A673 (cell line): ENCODE results near the gene YIPF1. TPM values are rescaled to one million over a fixed set of nuclear protein-coding genes. Genes with fewer than 3 reads are reported as not detected.

Source experiments
- BruUV-seq: library from RNA; stranded (reverse); fragments of 400-500 nt; replicated peaks from 2 replicates; lab custom pipeline; 2021; lab: Mats Ljungman, UMichigan
- CTCF ChIA-PET: fragments of 300-600 bp; sonication (Branson Sonifier 250); formaldehyde crosslinking; loops from one replicate; lab custom pipeline; 2022; ENCODE audit warnings: antibody characterized with exemption; lab: Charles Lee
- POLR2A ChIA-PET: fragments of 300-600 bp; sonication (Branson Sonifier 250); formaldehyde crosslinking; loops from one replicate; lab custom pipeline; 2022; ENCODE audit warnings: antibody characterized with exemption; ENCODE audit not compliant: low non-redundant PET; lab: Charles Lee
- DNase-seq: peaks from one replicate; pipeline ENCODE4 v3.0.0-alpha.2; 2015; ENCODE audit warnings: low spot score
- H3K27ac ChIP-seq: fragments of 200-600 bp; sonication (generic); 2 replicates; pipeline ENCODE4 v1.5.1; 2016; ENCODE audit warnings: mixed run types, low read depth, mild to moderate bottlenecking, mixed read lengths, antibody characterized with exemption, low read length; ENCODE audit not compliant: poor library complexity, severe bottlenecking
- H3K27me3 ChIP-seq: fragments of 200-600 bp; sonication (generic); replicated peaks from 2 replicates; pipeline ENCODE4 v1.6.1; 2017; ENCODE audit warnings: mixed run types, low read depth, mild to moderate bottlenecking, mixed read lengths, antibody characterized with exemption, low read length; ENCODE audit not compliant: insufficient read depth, poor library complexity
- H3K36me3 ChIP-seq: fragments of 200-600 bp; sonication (generic); 2 replicates; pipeline ENCODE4 v1.6.1; 2016; ENCODE audit warnings: mixed run types, mild to moderate bottlenecking, mixed read lengths, antibody characterized with exemption, low read length; ENCODE audit not compliant: insufficient read depth, poor library complexity, severe bottlenecking
- H3K4me1 ChIP-seq: fragments of 200-600 bp; sonication (generic); 2 replicates; pipeline ENCODE4 v1.6.1; 2017; ENCODE audit warnings: mixed run types, mild to moderate bottlenecking, mixed read lengths, antibody characterized with exemption, low read length; ENCODE audit not compliant: insufficient read depth, poor library complexity, severe bottlenecking
- H3K4me3 ChIP-seq: fragments of 200-600 bp; sonication (generic); 2 replicates; pipeline ENCODE4 v1.5.1; 2016; ENCODE audit warnings: low read depth, mixed run types, mild to moderate bottlenecking, mixed read lengths, low read length; ENCODE audit not compliant: poor library complexity, severe bottlenecking
- H3K9me3 ChIP-seq: fragments of 200-600 bp; sonication (generic); 2 replicates; pipeline ENCODE4 v1.6.1; 2016; ENCODE audit warnings: mixed run types, low read depth, mild to moderate bottlenecking, mixed read lengths, antibody characterized with exemption, low read length; ENCODE audit not compliant: poor library complexity, severe bottlenecking
- EZH2 ChIP-seq: fragments of 200-600 bp; sonication (generic); IDR thresholded peaks from 2 replicates; pipeline ENCODE4 v1.6.1; 2017; ENCODE audit warnings: borderline replicate concordance, low read depth, mild to moderate bottlenecking, mixed read lengths, antibody characterized with exemption, low read length; ENCODE audit not compliant: poor library complexity, severe bottlenecking
- intact Hi-C: fragments of 100-400 bp; cut with micrococcal nuclease; formaldehyde crosslinking; loops from one replicate; pipeline ENCODE4 v1.10.0; 2022; ENCODE audit not compliant: unreplicated experiment
- total RNA-seq: library from RNA; stranded (reverse); gene quantifications from 2 replicates; pipeline ENCODE4 v1.2.3, GENCODE V29; 2021
- TF ChIP-seq, protein P1 (sequence below): fragments of 300-800, 200-600 bp; sonication (generic); conservative IDR thresholded peaks from 2 replicates; pipeline ENCODE4 v1.5.1; 2017; ENCODE audit warnings: low read depth, mild to moderate bottlenecking, antibody characterized with exemption, low read length, moderate library complexity, mixed read lengths

YIPF1 gene
- total RNA-seq, 1 experiment from 2014 or later, result 8.5 TPM

DNA sequence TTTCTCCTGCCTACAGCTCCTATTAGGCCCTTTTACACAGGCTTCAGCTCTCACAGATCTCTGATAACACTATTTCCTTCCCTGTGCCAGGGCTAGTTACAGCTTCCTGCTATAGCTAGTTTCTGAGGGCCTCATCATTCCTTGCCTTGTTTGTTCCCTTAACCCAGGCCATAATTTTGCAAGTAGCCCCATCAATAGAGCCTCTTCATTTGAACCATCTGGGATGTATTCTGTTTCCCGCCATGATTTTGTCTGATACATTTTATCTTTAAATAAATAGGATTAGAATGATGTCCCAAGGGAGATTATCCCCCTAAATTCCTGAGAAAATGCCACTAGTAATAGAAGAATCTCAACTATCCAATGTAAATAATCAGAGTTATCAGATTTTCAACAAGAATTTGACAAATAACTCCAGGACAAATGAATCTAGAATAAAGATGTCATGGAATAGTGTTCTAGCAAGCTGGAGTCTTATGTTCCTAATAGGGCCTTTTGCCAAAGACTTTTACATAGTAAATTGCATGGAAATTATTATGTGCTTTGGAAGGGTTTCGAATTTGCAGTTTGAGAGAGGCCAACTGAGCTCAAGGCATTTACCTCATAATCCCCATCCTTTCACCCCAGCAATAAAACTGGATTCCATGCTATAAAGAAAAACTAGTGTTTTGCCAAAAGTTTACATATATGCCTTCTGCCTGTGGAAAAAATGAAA lies 39.8 kb upstream of the YIPF1 start:
- no peaks in the 10 kb centered on the region for H3K27me3 ChIP-seq
- intact Hi-C loops, result no loop called here
- H3K9me3 ChIP-seq, result peaks cover 1% of the 10 kb centered on the region
- BruUV-seq, result no TSS peak
- DNase-seq, result no peak
- H3K36me3 ChIP-seq, result peaks cover 14% of the 10 kb centered on the region
- CTCF ChIA-PET, result no interaction called here
- POLR2A ChIA-PET, result no interaction called here
- no peak overlapping the region for H3K4me3 ChIP-seq
- no peaks in the 10 kb centered on the region for H3K4me1 ChIP-seq
- H3K27ac ChIP-seq, result no peak overlapping the region
- no peak for TF ChIP-seq EZH2
- TF ChIP-seq, protein P1, sequence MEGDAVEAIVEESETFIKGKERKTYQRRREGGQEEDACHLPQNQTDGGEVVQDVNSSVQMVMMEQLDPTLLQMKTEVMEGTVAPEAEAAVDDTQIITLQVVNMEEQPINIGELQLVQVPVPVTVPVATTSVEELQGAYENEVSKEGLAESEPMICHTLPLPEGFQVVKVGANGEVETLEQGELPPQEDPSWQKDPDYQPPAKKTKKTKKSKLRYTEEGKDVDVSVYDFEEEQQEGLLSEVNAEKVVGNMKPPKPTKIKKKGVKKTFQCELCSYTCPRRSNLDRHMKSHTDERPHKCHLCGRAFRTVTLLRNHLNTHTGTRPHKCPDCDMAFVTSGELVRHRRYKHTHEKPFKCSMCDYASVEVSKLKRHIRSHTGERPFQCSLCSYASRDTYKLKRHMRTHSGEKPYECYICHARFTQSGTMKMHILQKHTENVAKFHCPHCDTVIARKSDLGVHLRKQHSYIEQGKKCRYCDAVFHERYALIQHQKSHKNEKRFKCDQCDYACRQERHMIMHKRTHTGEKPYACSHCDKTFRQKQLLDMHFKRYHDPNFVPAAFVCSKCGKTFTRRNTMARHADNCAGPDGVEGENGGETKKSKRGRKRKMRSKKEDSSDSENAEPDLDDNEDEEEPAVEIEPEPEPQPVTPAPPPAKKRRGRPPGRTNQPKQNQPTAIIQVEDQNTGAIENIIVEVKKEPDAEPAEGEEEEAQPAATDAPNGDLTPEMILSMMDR, result no peak

DNA sequence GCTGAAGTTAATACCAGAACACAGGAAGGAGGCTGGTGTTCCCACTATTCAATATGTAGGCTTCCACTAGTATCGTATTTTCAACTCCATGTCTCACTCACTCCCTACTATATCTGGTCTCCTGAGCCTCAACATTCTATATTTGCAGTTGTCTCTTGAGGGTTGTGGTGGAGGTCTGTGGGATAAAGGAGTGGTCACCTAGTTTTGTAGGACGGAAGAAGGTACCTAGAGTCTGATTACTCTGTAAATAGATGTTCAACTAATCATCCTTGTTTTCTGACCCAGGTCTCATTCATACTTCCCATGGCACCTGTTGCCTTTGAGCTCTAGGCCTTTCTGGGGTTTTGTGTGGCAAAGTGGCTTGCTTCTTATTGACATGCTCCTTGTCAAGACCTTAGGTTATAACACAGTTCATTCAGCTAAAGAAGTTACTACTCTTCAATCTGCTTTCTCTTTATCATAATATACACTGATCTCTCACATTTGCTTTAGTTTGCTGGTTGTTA lies 37.8 kb upstream of the YIPF1 start:
- H3K4me1 ChIP-seq, result no peaks in the 10 kb centered on the region
- H3K9me3 ChIP-seq, result no peaks in the 10 kb centered on the region
- no peak for TF ChIP-seq EZH2
- TF ChIP-seq, protein P1, result no peak
- H3K4me3 ChIP-seq, result no peak overlapping the region
- H3K27me3 ChIP-seq, result no peaks in the 10 kb centered on the region
- intact Hi-C loops, result no loop called here
- H3K36me3 ChIP-seq, result peaks cover 7% of the 10 kb centered on the region
- BruUV-seq, result no TSS peak
- ChIA-PET CTCF (no interaction called here), POLR2A (no interaction called here)
- H3K27ac ChIP-seq, result no peak overlapping the region
- DNase-seq, result no peak

DNA sequence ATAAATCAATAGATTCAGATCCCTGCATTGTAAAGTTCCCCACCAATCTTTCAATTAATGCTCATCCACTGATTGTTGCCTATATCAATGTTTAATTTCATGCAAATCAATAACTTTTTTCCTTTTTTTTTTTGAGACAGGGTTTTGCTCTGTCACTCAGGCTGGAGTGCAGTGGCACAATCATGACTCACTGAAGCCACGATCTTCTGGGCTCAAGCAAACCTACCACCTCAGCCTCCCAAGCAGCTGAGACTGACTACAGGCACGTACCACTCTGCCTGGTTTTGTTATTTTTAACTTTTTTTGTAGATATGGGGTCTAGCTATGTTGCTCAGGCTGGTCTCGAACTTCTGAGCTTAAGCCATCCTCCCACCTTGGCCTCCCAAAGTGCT lies 30.1 kb upstream of the YIPF1 start:
- H3K4me1 ChIP-seq, result no peaks in the 10 kb centered on the region
- no peaks in the 10 kb centered on the region for H3K36me3 ChIP-seq
- H3K27ac ChIP-seq, result no peak overlapping the region
- H3K4me3 ChIP-seq, result no peak overlapping the region
- ChIA-PET CTCF (no interaction called here), POLR2A (no interaction called here)
- DNase-seq, result no peak
- intact Hi-C loops, result no loop called here
- no peaks in the 10 kb centered on the region for H3K9me3 ChIP-seq
- H3K27me3 ChIP-seq, result no peaks in the 10 kb centered on the region
- BruUV-seq, result no TSS peak
- TF ChIP-seq, protein P1, result no peak
- TF ChIP-seq EZH2, result no peak
